Measurements from ENCODE around the gene TMEM119. TPM values are rescaled to one million over a fixed set of nuclear protein-coding genes. Genes with fewer than 3 reads are reported as not detected.

Gene TMEM119
- total RNA-seq, 1 donor, result 83.3 TPM

GRCh38 chr12:108547686-108548085, 50.2 kb downstream of the TMEM119 start:
- H3K4me3 ChIP-seq (ENCODE audit: low read depth, low read length), result no peak overlapping the region
- TF ChIP-seq, protein P1, sequence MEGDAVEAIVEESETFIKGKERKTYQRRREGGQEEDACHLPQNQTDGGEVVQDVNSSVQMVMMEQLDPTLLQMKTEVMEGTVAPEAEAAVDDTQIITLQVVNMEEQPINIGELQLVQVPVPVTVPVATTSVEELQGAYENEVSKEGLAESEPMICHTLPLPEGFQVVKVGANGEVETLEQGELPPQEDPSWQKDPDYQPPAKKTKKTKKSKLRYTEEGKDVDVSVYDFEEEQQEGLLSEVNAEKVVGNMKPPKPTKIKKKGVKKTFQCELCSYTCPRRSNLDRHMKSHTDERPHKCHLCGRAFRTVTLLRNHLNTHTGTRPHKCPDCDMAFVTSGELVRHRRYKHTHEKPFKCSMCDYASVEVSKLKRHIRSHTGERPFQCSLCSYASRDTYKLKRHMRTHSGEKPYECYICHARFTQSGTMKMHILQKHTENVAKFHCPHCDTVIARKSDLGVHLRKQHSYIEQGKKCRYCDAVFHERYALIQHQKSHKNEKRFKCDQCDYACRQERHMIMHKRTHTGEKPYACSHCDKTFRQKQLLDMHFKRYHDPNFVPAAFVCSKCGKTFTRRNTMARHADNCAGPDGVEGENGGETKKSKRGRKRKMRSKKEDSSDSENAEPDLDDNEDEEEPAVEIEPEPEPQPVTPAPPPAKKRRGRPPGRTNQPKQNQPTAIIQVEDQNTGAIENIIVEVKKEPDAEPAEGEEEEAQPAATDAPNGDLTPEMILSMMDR (IDR thresholded peaks at IDR 0.05; ENCODE audit: insufficient read depth, low read depth, low read length), result no peak
- no peak for DNase-seq (ENCODE audit: low read depth)

DNA sequence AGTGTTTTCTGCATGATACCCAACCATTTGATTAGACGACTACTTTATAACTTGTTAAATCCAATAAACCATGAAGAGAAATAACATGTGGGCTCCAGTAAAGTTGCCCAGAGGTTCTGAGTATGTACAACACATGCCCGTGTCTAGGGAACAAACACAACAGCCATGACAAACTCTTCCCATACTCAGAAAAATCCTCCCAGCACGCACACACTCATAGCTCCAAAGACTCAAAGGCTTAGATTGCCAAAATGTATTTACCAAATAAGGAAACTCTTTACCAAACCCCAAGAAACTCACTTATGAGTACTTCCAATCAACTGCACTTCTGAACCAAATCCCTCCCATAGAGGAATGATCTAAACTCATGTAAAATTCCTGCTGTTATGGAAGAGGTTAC, 54.2 kb downstream of the TMEM119 start:
- no peak overlapping the region for H3K4me3 ChIP-seq (ENCODE audit: low read depth, low read length)
- DNase-seq (ENCODE audit: low read depth), result no peak
- TF ChIP-seq, protein P1 (IDR thresholded peaks at IDR 0.05; ENCODE audit: insufficient read depth, low read depth, low read length), result no peak

- no peak for DNase-seq (ENCODE audit: low read depth)
- TF ChIP-seq, protein P1 (IDR thresholded peaks at IDR 0.05; ENCODE audit: insufficient read depth, low read depth, low read length), result no peak
- H3K4me3 ChIP-seq (ENCODE audit: low read depth, low read length), result no peak overlapping the region
Observed at GRCh38 chr12:108542320-108542719, 55.6 kb downstream of the TMEM119 start.

Other genes with a start within 250 kb of the TMEM119 start
- gene FICD, start 82.8 kb downstream of the TMEM119 start, total RNA-seq, result 8.1 and 9.9 TPM in 2 replicates
- 41.2 and 59.2 TPM in 2 replicates for gene SART3, start 36.9 kb downstream of the TMEM119 start, total RNA-seq
- 105 TPM in 2 replicates for gene ISCU, start 35.5 kb downstream of the TMEM119 start, total RNA-seq
- 1.3 and 2.2 TPM in 2 replicates for gene SELPLG, start 35.8 kb upstream of the TMEM119 start, total RNA-seq
- 433 and 457 TPM in 2 replicates for gene CORO1C, start 133.4 kb upstream of the TMEM119 start, total RNA-seq